GM23338 (cell line): ENCODE measurements around the gene FARP1. TPM values are rescaled to one million over a fixed set of nuclear protein-coding genes. Genes with fewer than 3 reads are reported as not detected.

Experiments used
- ATAC-seq: fragments of 200-7000 bp; cut with Tn5 transposase; 3 replicates; pipeline ENCODE4 v1.9.1; 2020
- DNase-seq: peaks from one replicate; pipeline ENCODE4 v3.0.0-alpha.2; 2015; ENCODE audit warnings: low spot score
- H2AFZ ChIP-seq: fragments of 200-600 bp; sonication (generic); 2 replicates; pipeline ENCODE4 v1.8.0; 2016; ENCODE audit warnings: antibody characterized with exemption, mild to moderate bottlenecking, moderate library complexity
- H3F3A ChIP-seq: fragments of 200-600 bp; sonication (generic); replicated peaks from 2 replicates; pipeline ENCODE4 v1.8.0; 2017; ENCODE audit warnings: antibody characterized with exemption, mixed run types, low read depth
- H3K27ac ChIP-seq: fragments of 200-600 bp; sonication (generic); 2 replicates; pipeline ENCODE4 v1.6.1; 2016; ENCODE audit warnings: low read depth
- H3K27me3 ChIP-seq: fragments of 200-600 bp; sonication (generic); 2 replicates; pipeline ENCODE4 v1.8.0; 2016; ENCODE audit warnings: mild to moderate bottlenecking, mixed run types, moderate library complexity; ENCODE audit not compliant: insufficient read depth
- H3K36me3 ChIP-seq: fragments of 200-600 bp; sonication (generic); 2 replicates; pipeline ENCODE4 v1.8.0; 2016; ENCODE audit warnings: mild to moderate bottlenecking; ENCODE audit not compliant: insufficient read depth
- H3K4me1 ChIP-seq: fragments of 200-600 bp; sonication (generic); 2 replicates; pipeline ENCODE4 v1.8.0; 2016; ENCODE audit warnings: mild to moderate bottlenecking, moderate library complexity; ENCODE audit not compliant: insufficient read depth
- H3K4me2 ChIP-seq: fragments of 200-600 bp; sonication (generic); 2 replicates; pipeline ENCODE4 v1.7.1; 2017; ENCODE audit warnings: mixed run types
- H3K4me3 ChIP-seq: fragments of 200-600 bp; sonication (generic); 2 replicates; pipeline ENCODE4 v1.6.1; 2016; ENCODE audit warnings: mixed run types
- H3K79me2 ChIP-seq: fragments of 200-600 bp; sonication (generic); replicated peaks from 2 replicates; pipeline ENCODE4 v1.8.0; 2017; ENCODE audit warnings: mild to moderate bottlenecking; ENCODE audit not compliant: insufficient read depth
- H3K9me2 ChIP-seq: fragments of 200-600 bp; sonication (generic); 2 replicates; pipeline ENCODE4 v1.8.0; 2017; ENCODE audit not compliant: insufficient read depth
- H4K20me1 ChIP-seq: fragments of 200-600 bp; sonication (generic); replicated peaks from 2 replicates; pipeline ENCODE4 v1.8.0; 2017; ENCODE audit warnings: mild to moderate bottlenecking; ENCODE audit not compliant: insufficient read depth
- H3K27ac Mint-ChIP-seq: 2 replicates; pipeline ENCODE4 v1.8.0; 2020; ENCODE audit warnings: inconsistent platforms, mild to moderate bottlenecking, moderate library complexity, mixed read lengths
- H3K27me3 Mint-ChIP-seq: 3 replicates; pipeline ENCODE4 v1.8.0; 2022; ENCODE audit warnings: low read depth, mild to moderate bottlenecking, moderate library complexity, mixed read lengths, inconsistent platforms; ENCODE audit not compliant: insufficient read depth, poor library complexity
- H3K36me3 Mint-ChIP-seq: 3 replicates; pipeline ENCODE4 v1.8.0; 2021; ENCODE audit warnings: low read depth, mild to moderate bottlenecking, inconsistent platforms, moderate library complexity, mixed read lengths
- H3K4me1 Mint-ChIP-seq: 3 replicates; pipeline ENCODE4 v1.8.0; 2020; ENCODE audit warnings: mild to moderate bottlenecking, inconsistent platforms, mixed read lengths
- H3K4me3 Mint-ChIP-seq: 3 replicates; pipeline ENCODE4 v1.8.0; 2021; ENCODE audit warnings: moderate library complexity, mild to moderate bottlenecking, inconsistent platforms, mixed read lengths
- H3K9me3 Mint-ChIP-seq: 3 replicates; pipeline ENCODE4 v1.8.0; 2020; ENCODE audit warnings: moderate library complexity, mild to moderate bottlenecking, inconsistent platforms, mixed read lengths
- CREB1 ChIP-seq: fragments of 250-450 bp; sonication (Bioruptor Pico); IDR thresholded peaks from 2 replicates; pipeline ENCODE4 v1.5.0; 2020; ENCODE audit warnings: low read depth, mild to moderate bottlenecking, moderate library complexity
- EZH2phosphoT487 ChIP-seq: fragments of 200-600 bp; sonication (generic); IDR thresholded peaks from one replicate; pipeline ENCODE4 v1.8.1; 2018; ENCODE audit warnings: antibody characterized with exemption; ENCODE audit not compliant: unreplicated experiment
- JUNB ChIP-seq: IDR thresholded peaks from one replicate; pipeline ENCODE4 v1.6.1; 2016; ENCODE audit warnings: antibody characterized with exemption; ENCODE audit not compliant: unreplicated experiment
- NANOG ChIP-seq: IDR thresholded peaks from 2 replicates; pipeline ENCODE4 v1.6.1; 2016; ENCODE audit warnings: antibody characterized with exemption, borderline replicate concordance
- POLR2AphosphoS5 ChIP-seq: IDR thresholded peaks from 2 replicates; pipeline ENCODE4 v1.6.1; 2016; ENCODE audit warnings: antibody characterized with exemption, low read depth
- ZNF114 ChIP-seq: fragments of 250-450 bp; sonication (Bioruptor Pico); IDR thresholded peaks from 2 replicates; pipeline ENCODE4 v1.5.0; 2020; ENCODE audit warnings: mild to moderate bottlenecking, moderate library complexity
- polyA plus RNA-seq: library from polyadenylated mRNA; unstranded; fragments of >200 nt; fragmentation: Nextera tagmentation; extraction: Ambion mirVana; gene quantifications from 2 replicates; pipeline ENCODE4 v1.2.1, GENCODE V29; 2016
- total RNA-seq: library from RNA; depleted of rRNA; stranded (reverse); fragments of >200 nt; shearing (Covaris generic); gene quantifications from 2 replicates; pipeline ENCODE4 v1.2.3, GENCODE V29; 2014

Gene FARP1
- total and polyA plus RNA-seq, 2 experiments from 2014 or later = 53.6 to 82.5 TPM

- no peak overlapping the region for H3K4me3 ChIP-seq
- Mint-ChIP-seq H3K4me3 (no peak overlapping the region), H3K36me3 (peaks cover 20% of the 10 kb centered on the region), H3K4me1 (peaks cover 41% of the 10 kb centered on the region), H3K9me3 (no peaks in the 10 kb centered on the region; the same call in 2 of the 3 replicates), H3K27me3 (peaks cover 2% of the 10 kb centered on the region), H3K27ac (no peak overlapping the region)
- no peaks in the 10 kb centered on the region for H3F3A ChIP-seq
- H3K36me3 ChIP-seq = no peaks in the 10 kb centered on the region
- no peaks in the 10 kb centered on the region for H3K27me3 ChIP-seq
- DNase-seq = no peak
- H4K20me1 ChIP-seq = no peaks in the 10 kb centered on the region
- H3K4me2 ChIP-seq = no peak overlapping the region
- no peak for TF ChIP-seq CREB1 (CRISPR knock-in tag)
- no peak for TF ChIP-seq NANOG
- TF ChIP-seq JUNB = no peak
- TF ChIP-seq POLR2AphosphoS5 = no peak
- peaks cover 90% of the 10 kb centered on the region for H3K79me2 ChIP-seq
- peaks cover 22% of the 10 kb centered on the region for H3K4me1 ChIP-seq
- ATAC-seq = no peak
- peaks cover 6% of the 10 kb centered on the region; the same call in 1 of the 2 replicates for H3K9me2 ChIP-seq
- peak overlapping the region; percentile 50; the same call in 1 of the 2 replicates for H3K27ac ChIP-seq
- no peak overlapping the region for H2AFZ ChIP-seq
These were observed 38.4 kb downstream of the FARP1 start for GRCh38 chr13:98181111-98181815.

GRCh38 chr13:98182153-98182552 is 39.3 kb downstream of the FARP1 start:
- no peak for ATAC-seq

GRCh38 chr13:98182589-98182988 is 39.7 kb downstream of the FARP1 start:
- H3K9me3 Mint-ChIP-seq = no peaks in the 10 kb centered on the region; the same call in 2 of the 3 replicates
- Histone ChIP-seq H3K4me1 (peaks cover 22% of the 10 kb centered on the region), H3K27me3 (no peaks in the 10 kb centered on the region), H3K36me3 (no peaks in the 10 kb centered on the region), H3K4me3 (no peak overlapping the region), H3K79me2 (peaks cover 98% of the 10 kb centered on the region), H3F3A (no peaks in the 10 kb centered on the region), H4K20me1 (peaks cover 5% of the 10 kb centered on the region; the same call in 1 of the 2 replicates), H3K9me2 (peaks cover 6% of the 10 kb centered on the region; the same call in 1 of the 2 replicates), H2AFZ (no peak overlapping the region), H3K4me2 (no peak overlapping the region), H3K27ac (no peak overlapping the region)
- H3K27me3 Mint-ChIP-seq = peaks cover 4% of the 10 kb centered on the region
- H3K4me3 Mint-ChIP-seq = no peak overlapping the region
- no peak for DNase-seq
- H3K36me3 Mint-ChIP-seq = peaks cover 19% of the 10 kb centered on the region
- no peak overlapping the region for H3K27ac Mint-ChIP-seq
- TF ChIP-seq ZNF114 (CRISPR knock-in tag) = no peak
- TF ChIP-seq POLR2AphosphoS5 = no peak
- no peak for TF ChIP-seq NANOG
- TF ChIP-seq EZH2phosphoT487 = no peak
- peaks cover 46% of the 10 kb centered on the region for H3K4me1 Mint-ChIP-seq
- ATAC-seq = no peak

More at GRCh38 chr13:98182153-98182552, 39.3 kb downstream of the FARP1 start:
- peaks cover 4% of the 10 kb centered on the region for H3K27me3 Mint-ChIP-seq
- H3K4me3 Mint-ChIP-seq = no peak overlapping the region
- DNase-seq = no peak
- no peak overlapping the region; the same call in 1 of the 2 replicates for H3K27ac Mint-ChIP-seq
- no peak for TF ChIP-seq CREB1 (CRISPR knock-in tag)
- TF ChIP-seq EZH2phosphoT487 = no peak
- Histone ChIP-seq H2AFZ (no peak overlapping the region), H3K79me2 (peaks cover 98% of the 10 kb centered on the region), H3K9me2 (peaks cover 6% of the 10 kb centered on the region; the same call in 1 of the 2 replicates), H3K4me1 (peaks cover 22% of the 10 kb centered on the region), H3F3A (no peaks in the 10 kb centered on the region), H3K4me3 (no peak overlapping the region), H4K20me1 (peaks cover 3% of the 10 kb centered on the region; the same call in 1 of the 2 replicates), H3K27ac (no peak overlapping the region), H3K27me3 (no peaks in the 10 kb centered on the region), H3K4me2 (no peak overlapping the region), H3K36me3 (no peaks in the 10 kb centered on the region)
- no peaks in the 10 kb centered on the region; the same call in 2 of the 3 replicates for H3K9me3 Mint-ChIP-seq
- H3K4me1 Mint-ChIP-seq = peaks cover 43% of the 10 kb centered on the region
- H3K36me3 Mint-ChIP-seq = peaks cover 20% of the 10 kb centered on the region
